LHCN-M2 (cell line): ENCODE measurements around the gene TPST1. TPM values are rescaled to one million over a fixed set of nuclear protein-coding genes. Genes with fewer than 3 reads are reported as not detected.
A peak's percentile ranks its signal among the peaks of the same experiment; 100 is the strongest.

Experiments
- DNase-seq: peaks from one replicate; pipeline ENCODE4 v3.0.0-alpha.2; 2012; ENCODE audit warnings: low read depth
- total RNA-seq: library from RNA; depleted of rRNA; stranded (reverse); fragments of >200 nt; gene quantifications from 2 replicates; pipeline ENCODE4 v1.2.3, GENCODE V29; 2014

The TPST1 gene
- total RNA-seq, 1 experiment from 2014 or later, result 53.6 TPM

DNA sequence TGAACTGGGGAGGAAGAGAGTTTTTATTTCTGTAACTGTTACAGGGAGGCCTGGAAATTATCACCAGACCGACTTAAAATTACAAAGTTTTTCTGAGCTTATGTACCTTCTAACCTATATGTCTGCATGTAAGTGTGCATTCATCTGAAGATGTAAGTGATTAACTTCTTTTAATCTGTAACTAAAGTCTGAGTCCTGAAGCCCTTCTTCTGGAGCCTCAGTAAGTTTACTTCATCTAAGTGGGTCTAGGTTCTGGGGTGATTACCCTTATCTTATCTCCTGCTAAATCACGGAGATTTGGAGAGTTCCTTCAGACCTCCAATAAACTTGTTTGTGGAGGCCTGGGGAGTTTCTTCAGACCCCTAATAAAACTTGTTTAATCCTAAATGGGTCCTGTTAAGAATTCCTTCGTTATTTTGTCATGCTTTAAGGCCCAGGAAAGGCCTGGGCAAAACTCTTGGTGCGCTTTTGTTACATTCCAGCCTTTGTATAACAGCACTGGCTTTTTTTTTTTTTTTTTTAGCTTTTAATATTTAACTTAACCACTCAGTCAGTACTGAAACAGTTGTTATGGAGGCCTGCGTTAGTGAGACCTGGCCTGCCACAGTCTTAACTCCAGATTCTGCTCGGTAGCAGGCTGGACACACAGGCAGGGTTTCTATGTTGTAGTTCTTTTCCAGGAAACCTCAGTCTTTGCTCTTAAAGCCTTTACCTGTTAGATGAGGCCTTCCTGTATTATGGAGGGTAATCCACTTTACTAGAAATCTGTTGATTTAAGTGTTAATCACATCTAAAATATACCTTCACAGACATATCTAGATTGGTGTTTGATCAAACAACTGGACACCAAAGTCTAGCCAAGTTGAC lies 33.0 kb downstream of the TPST1 start:
- no peak for DNase-seq

DNA sequence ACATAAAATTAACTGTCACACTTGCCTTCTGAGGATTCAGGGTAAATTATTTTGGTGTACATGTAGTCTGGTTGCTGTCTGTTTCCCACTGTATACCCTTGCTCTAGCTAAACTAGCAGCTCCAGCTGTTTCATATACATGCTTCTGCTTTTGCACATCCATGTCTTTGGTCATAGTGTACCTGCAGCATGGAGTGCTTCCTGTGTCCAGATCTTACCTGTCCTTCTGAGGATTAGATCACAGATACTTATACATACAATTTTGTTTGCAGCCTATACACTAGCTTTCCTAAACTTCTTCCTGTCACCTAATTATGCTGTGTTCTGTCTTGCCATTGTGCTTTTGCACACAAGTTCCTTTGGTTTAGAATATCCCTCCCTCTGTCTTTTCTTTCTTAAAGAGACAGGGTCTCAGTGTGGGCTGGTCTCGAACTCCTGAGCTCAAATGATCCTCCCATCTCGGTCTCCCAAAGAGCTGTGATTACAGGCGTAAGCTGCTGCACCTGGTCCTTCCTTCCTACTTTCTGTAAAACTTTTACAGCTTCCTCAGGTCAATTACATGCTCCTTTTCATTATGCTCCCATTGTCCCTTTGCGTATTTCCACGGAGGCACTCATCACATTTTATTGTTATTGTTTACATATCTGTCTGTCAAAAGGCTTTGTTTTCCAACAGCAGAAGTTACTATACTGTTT lies 33.8 kb downstream of the TPST1 start:
- no peak for DNase-seq

DNA sequence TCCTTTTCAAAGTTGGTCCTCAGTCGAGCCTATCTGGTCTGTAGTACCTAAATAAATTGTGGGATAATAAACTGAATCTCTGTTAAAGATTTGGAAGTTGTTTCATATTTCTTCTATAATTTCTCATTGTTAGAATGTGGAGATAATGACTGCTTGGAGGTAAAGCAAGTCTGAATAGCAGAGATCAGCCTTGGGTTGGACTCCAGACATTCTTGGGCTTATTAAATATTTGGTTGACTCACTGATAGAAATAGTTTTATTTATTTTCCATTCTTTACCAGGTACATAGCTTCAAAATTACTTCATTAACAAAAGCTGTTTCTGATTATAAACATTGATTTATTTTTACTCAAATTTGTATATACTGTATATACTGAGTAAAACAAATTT lies 34.3 kb downstream of the TPST1 start:
- no peak for DNase-seq

DNA sequence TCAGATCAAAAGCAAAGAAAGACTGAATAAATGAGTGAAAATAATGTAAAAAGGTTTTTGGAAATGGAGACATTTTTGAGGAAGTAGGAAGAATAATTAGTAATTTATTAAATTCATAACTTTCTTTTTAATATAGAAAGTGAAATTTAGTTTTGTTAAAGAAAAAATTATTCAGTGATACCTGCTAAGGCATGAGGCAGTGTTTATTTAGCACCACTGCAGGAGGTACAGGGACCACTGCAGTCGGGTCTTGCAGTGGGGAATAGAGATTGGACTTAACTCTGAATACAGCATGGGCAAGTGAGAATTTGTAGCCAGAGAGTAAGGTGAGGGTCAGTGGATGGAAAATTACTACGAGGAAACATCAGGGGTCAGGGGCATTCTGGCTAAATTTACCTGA lies 39.9 kb downstream of the TPST1 start:
- DNase-seq, result no peak

DNA sequence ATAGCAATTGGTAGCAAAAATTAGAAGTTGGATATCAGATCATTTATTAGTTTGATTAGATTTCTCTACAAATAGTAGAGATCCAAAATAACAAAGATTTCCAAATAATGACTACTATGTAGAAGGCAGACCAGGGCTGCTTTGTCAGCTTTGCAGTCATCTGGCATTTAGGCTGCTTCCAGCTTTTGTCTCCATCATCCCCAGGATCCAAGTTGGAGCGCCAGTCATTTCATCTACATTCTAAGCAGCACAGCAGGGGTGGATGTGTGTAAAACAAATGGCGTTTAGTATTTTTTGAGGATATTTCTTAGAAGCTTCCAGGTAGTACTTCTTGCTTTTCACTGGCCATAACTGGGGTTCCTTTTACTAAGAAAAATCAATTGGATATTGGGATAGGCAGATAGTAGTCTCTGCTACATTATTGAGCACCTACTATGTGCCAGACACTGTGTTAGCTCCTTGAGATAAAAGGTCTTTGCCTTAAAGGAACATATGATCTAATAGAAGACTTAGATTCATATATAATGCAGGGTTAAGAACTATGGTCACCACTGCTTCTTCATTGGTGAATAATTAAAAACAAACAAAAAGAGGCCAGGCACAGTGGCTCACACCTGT lies 41.5 kb downstream of the TPST1 start:
- no peak for DNase-seq

DNA sequence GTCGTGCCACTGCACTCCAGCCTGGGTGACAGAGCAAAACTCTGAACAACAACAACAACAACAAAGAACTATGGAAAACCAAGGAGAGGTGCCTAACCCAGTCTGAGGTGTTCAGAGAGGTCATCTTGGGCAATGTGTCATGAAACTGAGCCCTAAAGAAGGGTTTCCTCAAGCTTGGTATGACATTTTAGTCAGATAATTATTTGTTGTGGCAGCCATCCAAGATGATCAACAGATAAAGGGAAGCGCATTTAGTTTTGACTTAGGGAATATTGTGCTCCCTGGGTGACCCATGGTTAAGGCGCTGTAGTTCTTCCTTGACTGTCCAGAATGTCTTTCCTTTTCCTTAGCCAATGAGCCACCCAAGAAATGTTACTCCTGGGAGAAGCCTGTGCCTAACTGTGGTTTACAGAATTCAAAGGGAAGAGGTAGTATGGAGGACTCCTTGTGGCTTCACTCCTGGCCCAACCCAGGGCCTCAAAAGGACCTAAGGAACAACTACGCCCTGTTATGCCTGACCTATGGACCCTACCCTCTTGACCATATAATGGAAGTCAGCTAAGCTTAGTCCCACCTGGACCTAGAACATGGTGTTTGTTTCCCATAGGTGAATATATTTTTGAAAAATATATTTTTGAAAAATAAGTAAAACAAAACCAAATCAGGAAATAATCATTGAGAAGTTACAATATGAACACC lies 42.4 kb downstream of the TPST1 start:
- DNase-seq, result no peak

DNA sequence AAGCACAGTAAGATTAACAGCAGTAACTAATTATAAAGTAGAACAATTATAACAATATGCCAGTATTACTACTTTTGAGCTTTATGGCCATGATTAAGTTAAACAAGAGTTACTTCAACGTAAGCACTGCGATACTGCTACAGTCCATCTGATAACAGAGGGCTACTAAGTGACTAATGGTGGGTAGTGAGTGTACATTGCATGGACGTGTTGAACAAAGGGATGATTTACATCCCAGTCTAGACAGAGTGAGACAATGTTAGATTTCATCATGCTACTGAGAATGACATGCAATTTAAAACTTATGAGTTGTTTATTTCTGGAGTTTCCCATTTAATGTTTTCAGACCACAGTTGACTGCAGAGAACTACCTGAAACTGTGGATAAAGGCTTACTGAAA lies 45.6 kb downstream of the TPST1 start:
- peak; percentile 70 for DNase-seq

DNA sequence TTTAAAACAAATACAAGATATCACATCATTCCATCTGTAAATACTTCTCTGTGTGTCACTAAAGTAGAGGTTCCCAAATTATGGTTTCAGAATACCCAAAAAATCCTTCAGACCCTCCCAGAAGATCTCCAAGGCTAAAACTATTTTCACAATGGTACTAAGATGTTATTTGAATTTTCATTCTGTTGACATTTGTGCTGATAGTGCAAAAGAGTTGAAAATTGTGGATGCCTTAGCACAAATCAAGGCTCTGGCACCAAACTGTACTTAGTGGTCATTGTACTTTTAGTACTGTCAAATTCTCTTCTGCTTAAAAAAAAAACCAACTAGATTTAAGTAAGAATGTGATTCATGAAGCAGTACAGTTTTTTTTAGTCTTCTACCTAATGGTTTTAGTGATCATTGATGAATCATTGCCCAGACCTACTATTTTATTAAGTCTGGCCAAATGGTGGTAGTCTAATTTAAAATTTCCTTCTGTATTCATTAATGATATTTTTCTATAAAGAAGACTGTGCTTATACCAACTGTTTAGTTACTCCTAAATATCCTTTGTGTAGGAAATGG lies 50.5 kb downstream of the TPST1 start:
- DNase-seq, result peak; percentile 68

DNA sequence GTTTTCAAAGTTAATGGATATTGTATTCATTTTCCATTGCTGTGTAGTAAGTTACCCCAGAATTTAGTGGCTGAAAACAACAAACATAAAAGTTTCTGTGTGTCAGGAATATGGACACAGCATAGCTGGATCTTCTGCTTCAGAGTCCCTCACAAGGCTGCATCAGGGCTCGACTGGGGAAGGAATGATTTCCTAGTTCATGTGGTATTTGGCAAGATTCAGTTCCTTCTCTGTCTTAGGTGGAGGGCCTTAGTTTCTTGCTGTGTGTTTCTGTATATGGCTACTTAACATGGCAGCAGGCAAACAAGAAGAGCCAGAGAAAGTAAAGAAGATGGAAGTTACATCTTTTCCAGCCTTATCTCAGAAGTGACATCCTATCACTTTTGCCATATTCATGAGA lies 51.1 kb downstream of the TPST1 start:
- DNase-seq, result no peak

DNA sequence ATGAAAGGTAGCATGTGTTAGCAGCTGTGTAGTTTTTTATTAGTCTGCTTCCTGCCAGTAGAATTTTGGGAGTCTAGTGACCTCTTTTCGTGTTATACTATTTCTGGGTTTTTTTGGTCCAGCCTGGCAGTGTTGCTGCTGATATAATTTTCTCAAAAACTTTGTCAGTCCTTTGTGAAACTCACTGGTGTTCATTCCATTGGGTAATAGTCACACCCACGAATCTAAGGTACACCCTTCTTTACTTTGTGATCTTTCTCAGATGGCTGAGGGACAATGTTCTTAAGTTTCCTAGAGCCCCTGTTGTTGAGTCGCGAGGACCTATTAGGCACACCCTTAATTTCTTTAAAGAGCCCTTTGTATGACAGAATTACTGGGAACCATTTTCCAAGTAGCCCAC lies 52.3 kb downstream of the TPST1 start:
- DNase-seq, result no peak

DNA sequence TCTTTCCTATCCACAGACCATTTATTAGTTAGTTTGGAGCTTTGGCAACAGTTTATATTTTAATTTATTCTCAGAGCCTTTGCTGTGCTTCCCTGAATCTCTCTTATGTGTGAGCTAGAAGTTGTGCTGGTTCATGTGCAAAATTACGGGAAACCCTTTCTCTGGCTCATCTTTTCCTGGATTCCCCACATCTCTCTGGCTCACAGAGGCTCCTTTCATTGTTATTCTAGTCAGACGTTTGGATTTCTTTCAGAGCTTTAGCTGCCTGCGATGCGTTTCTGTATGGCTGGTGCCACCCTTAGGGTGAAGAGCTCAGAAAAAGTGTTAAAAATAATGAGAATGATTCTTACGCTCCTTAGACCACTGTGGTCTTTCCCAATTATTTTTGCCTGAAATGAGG lies 53.3 kb downstream of the TPST1 start:
- no peak for DNase-seq

DNA sequence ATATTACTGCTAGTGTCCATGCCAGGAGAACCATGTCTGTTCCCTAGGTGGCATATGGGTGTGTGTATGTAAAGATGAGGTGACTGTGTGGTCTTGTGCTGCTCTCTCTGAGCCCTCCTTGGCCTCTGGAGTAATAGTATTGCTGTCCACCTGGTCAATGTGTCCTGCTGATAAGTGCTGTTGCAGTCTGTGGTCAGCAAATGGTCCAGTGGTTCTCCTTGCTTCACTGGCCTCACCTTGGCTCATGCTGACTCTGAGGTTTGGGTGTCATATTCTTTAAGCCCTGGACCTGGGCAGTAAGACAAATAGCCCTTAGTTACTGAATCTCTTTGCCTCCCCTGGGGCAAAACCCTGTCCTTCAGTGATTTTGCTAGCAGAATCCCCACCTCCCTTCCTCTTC lies 56.8 kb downstream of the TPST1 start:
- DNase-seq, result no peak

DNA sequence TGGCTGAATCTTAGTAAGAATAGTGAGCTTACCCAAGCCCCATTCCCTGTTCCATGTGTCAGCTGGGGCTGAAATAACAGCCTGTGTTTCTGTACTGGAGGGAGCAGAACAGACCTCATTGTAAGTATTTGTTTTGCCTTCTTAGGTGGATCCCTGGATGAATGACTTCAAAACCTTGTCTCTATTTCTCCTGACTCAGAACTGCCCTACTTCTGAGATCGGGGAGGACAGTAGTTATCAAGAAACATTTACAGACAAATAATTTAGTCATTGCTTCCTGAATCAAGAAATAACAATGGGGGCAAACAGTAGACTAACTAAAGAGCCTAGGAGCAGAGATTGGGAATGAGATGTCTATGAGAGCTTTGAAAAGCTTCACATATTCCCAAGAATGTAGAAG lies 58.8 kb downstream of the TPST1 start:
- no peak for DNase-seq

DNA sequence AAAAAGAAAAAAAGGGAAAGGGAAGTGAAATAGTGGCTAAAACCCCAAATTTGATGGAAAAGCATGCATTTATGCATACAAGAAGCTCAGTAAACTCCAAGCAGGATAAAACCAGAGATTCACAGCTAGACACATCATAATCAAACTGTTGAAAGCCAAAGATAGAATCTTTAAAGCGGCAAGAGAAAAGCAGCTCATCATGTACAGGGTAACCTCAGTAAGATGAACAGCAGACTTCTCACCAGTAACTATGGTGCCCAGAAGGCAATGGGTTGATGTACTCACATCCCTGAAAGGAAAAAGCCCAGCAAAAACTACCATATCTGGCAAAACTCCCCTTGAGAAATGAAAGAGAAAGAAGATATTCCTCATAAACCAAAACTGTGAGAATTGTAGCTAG lies 60.4 kb downstream of the TPST1 start:
- DNase-seq, result peak; percentile 65

DNA sequence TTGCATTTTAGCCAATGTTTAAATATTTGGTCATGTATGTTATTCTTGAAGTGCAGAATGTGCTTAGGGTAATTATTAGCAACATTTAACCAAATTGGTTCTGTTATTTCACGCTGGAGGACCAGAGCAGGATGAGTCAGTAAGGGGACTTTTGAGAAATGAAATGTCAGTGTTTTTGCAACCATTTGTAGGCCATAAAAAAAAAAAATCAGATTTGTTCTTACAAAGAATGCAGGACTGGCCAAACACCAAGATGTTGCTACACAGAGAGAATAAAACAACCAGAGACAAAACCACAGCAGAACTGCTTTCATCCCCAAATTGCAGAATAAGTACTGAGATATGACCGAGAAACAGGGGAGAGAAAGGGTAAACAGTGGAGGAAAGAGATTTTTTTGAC lies 62.1 kb downstream of the TPST1 start:
- peak; percentile 90 for DNase-seq

DNA sequence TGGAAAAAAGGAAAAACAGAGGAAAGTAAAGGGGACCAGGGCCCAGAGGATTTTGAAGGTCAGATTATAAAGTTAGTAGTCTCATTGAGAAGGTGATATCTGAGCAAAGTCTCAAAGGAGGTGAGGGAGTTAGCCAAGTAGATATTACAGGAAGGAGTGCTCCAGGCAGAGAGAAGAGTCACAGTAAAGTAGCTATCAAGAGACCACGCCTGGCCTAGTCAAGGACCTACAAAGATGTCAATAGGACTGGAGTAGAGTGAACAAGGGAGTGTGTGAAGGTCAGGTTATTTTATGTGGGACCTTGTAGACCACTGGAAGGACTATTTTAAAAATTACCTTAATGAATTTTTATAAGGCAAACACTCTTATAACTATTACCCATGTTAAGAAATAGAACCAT lies 64.8 kb downstream of the TPST1 start:
- no peak for DNase-seq

DNA sequence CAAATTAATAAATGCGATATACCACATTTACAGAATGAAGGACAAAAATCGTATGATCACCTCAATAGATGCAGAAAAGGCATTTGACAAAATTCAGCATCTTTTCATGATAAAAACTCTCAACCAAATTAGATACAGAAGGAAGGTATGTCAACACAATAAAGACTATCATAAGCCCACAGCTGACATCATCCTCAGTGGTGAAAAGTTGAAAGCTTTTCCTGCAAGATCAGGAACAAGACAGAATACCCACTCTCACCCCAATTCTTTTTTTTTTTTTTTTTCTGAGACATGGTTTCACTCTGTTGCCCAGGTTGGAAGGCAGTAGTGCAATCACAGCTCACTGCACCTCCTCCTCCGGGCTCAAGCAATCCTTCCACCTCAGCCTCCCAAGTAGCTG lies 67.2 kb downstream of the TPST1 start:
- DNase-seq, result no peak

DNA sequence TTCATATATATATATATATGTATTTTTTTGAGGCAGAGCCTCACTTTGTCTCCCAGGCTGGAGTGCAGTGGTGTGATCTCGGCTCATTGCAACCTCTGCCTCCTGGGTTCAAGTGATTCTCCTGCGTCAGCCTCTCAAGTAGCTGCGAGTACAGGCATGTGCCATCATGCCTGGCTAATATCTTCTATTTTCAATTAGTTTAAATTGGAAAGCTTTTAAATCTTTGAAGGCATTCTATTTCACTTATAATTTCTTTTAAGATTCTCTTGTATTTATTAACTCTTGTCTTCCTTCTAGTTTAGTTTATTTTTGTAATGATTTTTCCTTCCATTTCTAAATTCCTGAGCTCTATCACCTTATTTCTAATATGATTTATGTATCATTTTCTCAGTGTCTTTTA lies 71.2 kb downstream of the TPST1 start:
- DNase-seq, result no peak

DNA sequence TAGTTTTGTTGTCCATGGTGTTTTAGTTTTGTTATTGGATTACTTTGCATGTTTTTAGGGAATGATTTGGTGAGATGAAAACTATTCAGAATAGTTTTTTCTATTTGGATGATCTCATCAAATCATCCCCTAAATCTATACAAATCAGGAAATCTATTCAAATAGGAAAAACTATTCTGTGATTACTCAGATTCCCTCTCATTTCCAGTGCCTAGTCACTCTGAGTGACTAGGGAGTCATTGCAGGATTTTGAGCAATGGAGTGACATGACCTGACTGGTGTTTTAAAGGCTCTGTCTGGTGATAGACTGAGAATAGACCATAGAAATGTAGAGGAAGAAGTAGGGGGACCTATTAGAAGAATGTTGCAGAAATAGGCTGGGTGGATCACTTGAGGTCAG lies 72.4 kb downstream of the TPST1 start:
- no peak for DNase-seq

DNA sequence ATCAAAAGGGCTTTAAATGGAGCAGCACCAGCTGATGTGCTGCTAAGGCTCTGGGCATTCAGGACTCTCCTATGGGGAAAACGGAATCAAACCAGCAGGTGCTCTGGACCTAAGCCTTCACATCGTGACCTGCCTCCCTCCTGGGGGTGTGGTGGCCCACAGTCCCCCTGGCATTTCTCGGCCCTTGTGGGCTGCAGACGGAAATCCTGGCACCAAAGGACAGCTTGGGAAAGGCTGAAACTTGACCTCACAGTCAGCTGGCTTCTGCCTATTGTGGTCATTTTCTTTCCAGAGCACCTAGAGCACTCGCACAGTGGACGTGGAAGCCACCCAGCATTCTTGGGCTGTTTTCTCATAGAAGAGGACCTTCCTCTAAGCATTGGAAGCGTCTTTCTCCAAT lies 74.8 kb downstream of the TPST1 start:
- DNase-seq, result no peak

DNA sequence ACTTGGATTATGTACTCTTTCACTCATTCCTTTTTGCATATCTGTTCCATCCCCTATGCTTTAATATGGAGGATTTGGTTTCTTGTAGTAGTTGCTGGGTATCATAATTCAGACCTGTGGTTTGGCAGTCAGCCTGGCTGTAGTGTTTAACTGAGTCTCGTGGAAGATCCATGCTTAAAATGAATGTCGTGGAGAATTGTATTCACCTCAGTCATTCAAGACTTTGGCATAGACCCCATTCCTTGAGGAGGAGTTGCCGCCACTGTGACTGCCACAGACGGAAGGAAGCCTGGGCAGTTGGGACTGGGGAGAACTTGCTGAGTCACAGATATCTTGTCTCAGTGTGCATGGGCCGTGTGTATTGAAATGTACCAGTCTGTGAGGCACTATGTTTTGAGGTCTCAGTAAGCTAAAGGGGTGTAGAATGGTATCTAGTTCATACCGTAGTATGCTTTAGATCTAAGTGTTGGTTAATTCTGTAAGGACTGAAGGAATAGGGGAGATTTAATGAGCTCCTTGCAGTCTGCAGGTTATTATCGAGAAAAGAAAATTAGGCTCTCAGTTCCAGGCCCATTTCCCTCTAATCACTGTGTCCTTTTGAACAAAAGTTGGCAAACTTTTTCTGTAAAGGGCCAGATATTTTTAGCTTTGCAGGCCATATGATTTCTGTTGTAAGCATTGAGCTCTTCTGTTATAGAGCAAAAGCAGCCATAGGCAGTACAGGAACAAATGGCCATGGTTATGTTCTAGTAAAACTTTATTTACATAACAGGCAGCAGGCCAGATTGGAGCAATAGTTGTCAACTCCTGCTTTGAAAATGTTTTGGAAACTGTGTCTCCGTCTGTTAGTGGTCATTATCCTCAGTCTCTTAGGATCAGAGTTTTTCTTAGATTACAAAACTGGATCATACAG lies 76.8 kb downstream of the TPST1 start:
- peak; percentile 99 for DNase-seq
